GM19043 (cell line): Measurements from ENCODE around the gene FAM20C.

Experiments used
- ATAC-seq: cut with Tn5 transposase; IDR thresholded peaks from one replicate; pipeline ENCODE4 v1.9.1; 2021; ENCODE audit warnings: low read depth; ENCODE audit not compliant: unreplicated experiment

Gene FAM20C

GRCh38 chr7:221978-222715, 29.8 kb downstream of the FAM20C start:
- ATAC-seq = no peak

GRCh38 chr7:222716-223041, 30.3 kb downstream of the FAM20C start:
- no peak for ATAC-seq

GRCh38 chr7:223118-223800, 30.9 kb downstream of the FAM20C start:
- no peak for ATAC-seq

- no peak for ATAC-seq
Observed at GRCh38 chr7:223861-224260, 31.5 kb downstream of the FAM20C start.

- no peak for ATAC-seq
Observed at GRCh38 chr7:226281-226895, 34.0 kb downstream of the FAM20C start.

GRCh38 chr7:227926-228325, 35.6 kb downstream of the FAM20C start:
- no peak for ATAC-seq

- no peak for ATAC-seq
Observed at GRCh38 chr7:228610-229009, 36.2 kb downstream of the FAM20C start.

GRCh38 chr7:229184-229964, 37.0 kb downstream of the FAM20C start:
- no peak for ATAC-seq

GRCh38 chr7:230274-230673, 37.9 kb downstream of the FAM20C start:
- ATAC-seq = no peak

GRCh38 chr7:231030-231857, 38.9 kb downstream of the FAM20C start:
- no peak for ATAC-seq

- ATAC-seq = no peak
Observed at GRCh38 chr7:231858-232246, 39.5 kb downstream of the FAM20C start.

GRCh38 chr7:232410-233248, 40.3 kb downstream of the FAM20C start:
- ATAC-seq = no peak

- no peak for ATAC-seq
Observed at GRCh38 chr7:233249-234035, 41.1 kb downstream of the FAM20C start.

GRCh38 chr7:234051-234707, 41.8 kb downstream of the FAM20C start:
- no peak for ATAC-seq

- ATAC-seq = no peak
Observed at GRCh38 chr7:234708-235553, 42.6 kb downstream of the FAM20C start.

- no peak for ATAC-seq
Observed at GRCh38 chr7:235576-236395, 43.4 kb downstream of the FAM20C start.
